ENCODE measurements around the gene GNAT3. TPM values are rescaled to one million over a fixed set of nuclear protein-coding genes. Genes with fewer than 3 reads are reported as not detected.

GNAT3 gene
- not detected for total RNA-seq (2021; ENCODE audit: unreplicated experiment)
- not detected in 2 replicates for polyA plus RNA-seq (2012)
- Bru-seq, nascent RNA = not detected
- BruChase-seq, experiment 1, labeled RNA remaining after a 6-hour chase = not detected
- BruChase-seq, experiment 2, labeled RNA remaining after a 2-hour chase = not detected
- long read RNA-seq = 0 reads

DNA sequence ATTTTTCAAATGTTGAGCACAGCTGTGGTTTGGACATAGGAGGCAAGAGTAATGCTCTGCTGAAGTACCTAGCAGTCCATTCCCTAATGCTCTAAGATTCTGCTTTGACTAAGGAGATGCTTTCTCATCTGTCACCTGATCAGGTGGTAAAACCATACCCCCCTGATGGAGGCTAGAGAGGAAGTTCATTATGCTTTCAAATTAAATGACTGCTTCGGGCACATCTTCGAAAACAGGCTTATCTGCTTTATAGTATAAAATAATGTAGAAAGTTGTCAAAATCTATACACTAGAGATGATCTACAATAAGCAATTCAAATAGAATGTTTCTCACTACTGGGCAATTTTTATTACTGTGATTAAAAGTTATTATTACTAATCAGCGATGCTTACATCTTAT, at the start of gene GNAT3:
TSS of gene GNAT3 (minus strand) at position 101 of the 400 bp plus-strand sequence. CDS start 138 bp downstream, outside the sequence.
- no peaks in the 10 kb centered on the region for H3K4me1 ChIP-seq (ENCODE audit: control insufficient read depth in 1 of 2, insufficient read depth in 2 of 2, low read length in 2 of 2)
- H3K79me2 ChIP-seq (ENCODE audit: insufficient read depth, low read length) = no peaks in the 10 kb centered on the region
- no peak for DNase-seq (ENCODE audit: low read depth, low spot score)
- no peak for TF ChIP-seq YY1 (IDR thresholded peaks at IDR 0.05; ENCODE audit: extremely low read depth, insufficient replicate concordance, low read depth, low read length)
- TF ChIP-seq EGR1 (IDR thresholded peaks at IDR 0.05; ENCODE audit: low read depth) = no peak
- TF ChIP-seq SRF (IDR thresholded peaks at IDR 0.05; ENCODE audit: low read depth) = no peak
- no peak for TF ChIP-seq EZH2 (IDR thresholded peaks at IDR 0.05)
- no peak for TF ChIP-seq CEBPB (IDR thresholded peaks at IDR 0.05; ENCODE audit: low read depth)
- no peak for TF ChIP-seq ZFX (IDR thresholded peaks at IDR 0.05)
- no peaks in the 10 kb centered on the region for H3K9me3 ChIP-seq (ENCODE audit: control insufficient read depth in 1 of 2, insufficient read depth in 1 of 2, low read depth in 1 of 2, low read length in 2 of 2)
- no peak within 1 kb of the TSS for H3K9ac ChIP-seq (ENCODE audit: low read length)
- intact Hi-C loops (cut with micrococcal nuclease) = no loop called here
- ChIA-PET CTCF (no interaction called here), RAD21 (ENCODE audit: low non-redundant PET in 1 of 2, low total read pairs in 2 of 2, uncharacterized antibody in 2 of 2, unreplicated experiment in 2 of 2) (no interaction called here), POLR2A (no interaction called here)
- no peak within 1 kb of the TSS for H3K4me3 ChIP-seq (replicated peaks in 1 of 2; ENCODE audit: low read depth in 1 of 2, low read length in 2 of 2)
- no peaks in the 10 kb centered on the region for H4K20me1 ChIP-seq (ENCODE audit: insufficient read depth)
- BruUV-seq (replicated peaks) = no TSS peak
- H2AFZ ChIP-seq (ENCODE audit: low read depth, low read length, poor library complexity, severe bottlenecking) = peak within 1 kb of the TSS; percentile 27
- H3K4me2 ChIP-seq (ENCODE audit: low read length) = no peak within 1 kb of the TSS
- ATAC-seq = no peak
- H3K36me3 ChIP-seq (ENCODE audit: control insufficient read depth in 1 of 2, insufficient read depth in 2 of 2, low read length in 2 of 2) = no peaks in the 10 kb centered on the region
- no peak within 1 kb of the TSS for H3K27ac ChIP-seq (ENCODE audit: low read depth, low read length)
- no peaks in the 10 kb centered on the region for H3K9me2 ChIP-seq (ENCODE audit: insufficient read depth)
- no peaks in the 10 kb centered on the region for H3K27me3 ChIP-seq (ENCODE audit: insufficient read depth, low read length)

GRCh38 chr7:80558116-80558515, 46.3 kb upstream of the GNAT3 start:
- H3K36me3 ChIP-seq (ENCODE audit: control insufficient read depth in 1 of 2, insufficient read depth in 2 of 2, low read length in 2 of 2) = no peaks in the 10 kb centered on the region
- TF ChIP-seq REST (IDR thresholded peaks at IDR 0.05; ENCODE audit: low read depth) (no peak), EGR1 (IDR thresholded peaks at IDR 0.05; ENCODE audit: low read depth) (no peak), CBX3 (IDR thresholded peaks at IDR 0.05; ENCODE audit: low read depth) (no peak), ELF1 (IDR thresholded peaks at IDR 0.05; ENCODE audit: borderline replicate concordance, low read depth) (no peak), CEBPB (IDR thresholded peaks at IDR 0.05; ENCODE audit: low read depth) (no peak), TCF7L2 (IDR thresholded peaks at IDR 0.05; ENCODE audit: borderline replicate concordance, extremely low read depth, insufficient read depth, insufficient read length) (no peak), RAD21 (IDR thresholded peaks at IDR 0.05; ENCODE audit: low read depth) (no peak)
- H3K4me2 ChIP-seq (ENCODE audit: low read length) = no peak overlapping the region
- no peak for ATAC-seq
- no peaks in the 10 kb centered on the region; the same call in 1 of the 2 replicates for H3K9me2 ChIP-seq (ENCODE audit: insufficient read depth)
- H3K4me3 ChIP-seq (replicated peaks in 1 of 2; ENCODE audit: low read depth in 1 of 2, low read length in 2 of 2) = no peak overlapping the region
- intact Hi-C loops (cut with micrococcal nuclease) = no loop called here
- H2AFZ ChIP-seq (ENCODE audit: low read depth, low read length, poor library complexity, severe bottlenecking) = no peak overlapping the region
- no peaks in the 10 kb centered on the region for H3K27me3 ChIP-seq (ENCODE audit: insufficient read depth, low read length)
- no peak overlapping the region for H3K27ac ChIP-seq (ENCODE audit: low read depth, low read length)
- peaks cover 0 to 3% of the 10 kb centered on the region in 2 experiments; a peak in 1 of 4 replicates for H3K9me3 ChIP-seq (ENCODE audit: control insufficient read depth in 1 of 2, insufficient read depth in 1 of 2, low read depth in 1 of 2, low read length in 2 of 2)
- H3K9ac ChIP-seq (ENCODE audit: low read length) = no peak overlapping the region
- H4K20me1 ChIP-seq (ENCODE audit: insufficient read depth) = no peaks in the 10 kb centered on the region
- H3K79me2 ChIP-seq (ENCODE audit: insufficient read depth, low read length) = no peaks in the 10 kb centered on the region
- ChIA-PET POLR2A (no interaction called here), CTCF (no interaction called here), RAD21 (ENCODE audit: low non-redundant PET in 1 of 2, low total read pairs in 2 of 2, uncharacterized antibody in 2 of 2, unreplicated experiment in 2 of 2) (no interaction called here)
- BruUV-seq (replicated peaks) = no TSS peak
- H3K4me1 ChIP-seq (ENCODE audit: control insufficient read depth in 1 of 2, insufficient read depth in 2 of 2, low read length in 2 of 2) = no peaks in the 10 kb centered on the region
- no peak for DNase-seq (ENCODE audit: low read depth, low spot score)

All from HCT116 (cell line).